A549 (cell line): ENCODE measurements around the gene ANP32D.
"Not testable (repeated sequence)": the region's sequence is repeated elsewhere in the genome, so short reads cannot be mapped to it uniquely, and the experiment has no call there.

Experiments
- GATA3 ChIP-seq: IDR thresholded peaks from 2 replicates; pipeline ENCODE4 v1.6.1; 2012; ENCODE audit warnings: borderline replicate concordance
- HOXB13 ChIP-seq: fragments of 250-450 bp; sonication (Bioruptor Pico); IDR thresholded peaks from 2 replicates; pipeline ENCODE4 v1.5.0; 2020; ENCODE audit warnings: low read depth, mild to moderate bottlenecking, moderate library complexity
- JUN ChIP-seq, 2 experiments: fragments of >200 bp; sonication (Bioruptor Twin); formaldehyde crosslinking; IDR thresholded peaks; 2 replicates in 1 of 2; 3 replicates in 1 of 2; pipeline ENCODE4 v1.6.1; 2016 to 2017
- KDM1A ChIP-seq: fragments of 200-600 bp; sonication (generic); IDR thresholded peaks from 2 replicates; pipeline ENCODE4 v1.6.1; 2016; ENCODE audit warnings: low read depth, mild to moderate bottlenecking
- RAD21 ChIP-seq, 2 experiments: fragments of >200 bp in 1 of 2; sonication (Bioruptor Twin) in 1 of 2; formaldehyde crosslinking in 1 of 2; IDR thresholded peaks in 1 of 2; conservative IDR thresholded peaks in 1 of 2; 2 replicates in 1 of 2; 3 replicates in 1 of 2; pipeline ENCODE4 v1.6.1; 2012 to 2018; ENCODE audit warnings: inconsistent platforms in 1 of 2
- ZC3H11A ChIP-seq: fragments of 450-650 bp; IDR thresholded peaks from 2 replicates; pipeline ENCODE4 v1.6.1; 2014; ENCODE audit warnings: antibody characterized with exemption, mild to moderate bottlenecking
- TF ChIP-seq, protein P1 (sequence below): fragments of >200 bp; sonication (Bioruptor Twin); formaldehyde crosslinking; IDR thresholded peaks from 3 replicates; pipeline ENCODE4 v1.5.1; 2016
- TF ChIP-seq, protein P2 (sequence below): IDR thresholded peaks from 2 replicates; pipeline ENCODE4 v1.6.1; 2012

DNA sequence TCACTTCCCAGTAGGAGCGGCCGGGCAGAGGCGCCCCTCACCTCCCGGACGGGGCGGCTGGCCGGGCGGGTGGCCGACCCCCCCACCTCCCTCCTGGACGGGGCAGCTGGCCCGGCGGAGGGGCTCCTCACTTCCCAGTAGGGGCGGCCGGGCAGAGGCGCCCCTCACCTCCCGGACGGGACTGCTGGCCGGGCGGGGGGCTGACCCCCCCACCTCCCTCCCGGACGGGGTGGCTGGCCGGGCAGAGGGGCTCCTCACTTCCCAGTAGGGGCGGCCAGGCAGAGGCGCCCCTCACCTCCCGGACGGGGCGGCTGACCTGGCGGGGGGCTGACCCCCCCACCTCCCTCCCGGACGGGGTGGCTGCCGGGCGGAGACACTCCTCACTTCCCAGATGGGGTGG lies 27.9 kb downstream of the ANP32D start:
- TF ChIP-seq, protein P1, sequence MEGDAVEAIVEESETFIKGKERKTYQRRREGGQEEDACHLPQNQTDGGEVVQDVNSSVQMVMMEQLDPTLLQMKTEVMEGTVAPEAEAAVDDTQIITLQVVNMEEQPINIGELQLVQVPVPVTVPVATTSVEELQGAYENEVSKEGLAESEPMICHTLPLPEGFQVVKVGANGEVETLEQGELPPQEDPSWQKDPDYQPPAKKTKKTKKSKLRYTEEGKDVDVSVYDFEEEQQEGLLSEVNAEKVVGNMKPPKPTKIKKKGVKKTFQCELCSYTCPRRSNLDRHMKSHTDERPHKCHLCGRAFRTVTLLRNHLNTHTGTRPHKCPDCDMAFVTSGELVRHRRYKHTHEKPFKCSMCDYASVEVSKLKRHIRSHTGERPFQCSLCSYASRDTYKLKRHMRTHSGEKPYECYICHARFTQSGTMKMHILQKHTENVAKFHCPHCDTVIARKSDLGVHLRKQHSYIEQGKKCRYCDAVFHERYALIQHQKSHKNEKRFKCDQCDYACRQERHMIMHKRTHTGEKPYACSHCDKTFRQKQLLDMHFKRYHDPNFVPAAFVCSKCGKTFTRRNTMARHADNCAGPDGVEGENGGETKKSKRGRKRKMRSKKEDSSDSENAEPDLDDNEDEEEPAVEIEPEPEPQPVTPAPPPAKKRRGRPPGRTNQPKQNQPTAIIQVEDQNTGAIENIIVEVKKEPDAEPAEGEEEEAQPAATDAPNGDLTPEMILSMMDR = not testable (repeated sequence)
- TF ChIP-seq GATA3; JUN (IDR thresholded peaks at IDR 0.05); KDM1A; ZC3H11A; RAD21 (conservative IDR thresholded peaks at IDR 0.05 in 1 of 2, IDR thresholded peaks at IDR 0.05 in 1 of 2); HOXB13 (CRISPR knock-in tag): not testable (repeated sequence)
- TF ChIP-seq, protein P2, sequence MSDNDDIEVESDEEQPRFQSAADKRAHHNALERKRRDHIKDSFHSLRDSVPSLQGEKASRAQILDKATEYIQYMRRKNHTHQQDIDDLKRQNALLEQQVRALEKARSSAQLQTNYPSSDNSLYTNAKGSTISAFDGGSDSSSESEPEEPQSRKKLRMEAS = not testable (repeated sequence)
